HG03095 (cell line): ENCODE results near the gene HAO2.
A peak's percentile ranks its signal among the peaks of the same experiment; 100 is the strongest.
"Not testable (repeated sequence)": the region's sequence is repeated elsewhere in the genome, so short reads cannot be mapped to it uniquely, and the experiment has no call there.

Experiments
- ATAC-seq: cut with Tn5 transposase; IDR thresholded peaks from one replicate; pipeline ENCODE4 v1.9.1; 2021; ENCODE audit warnings: moderate library complexity; ENCODE audit not compliant: unreplicated experiment

The HAO2 gene

DNA sequence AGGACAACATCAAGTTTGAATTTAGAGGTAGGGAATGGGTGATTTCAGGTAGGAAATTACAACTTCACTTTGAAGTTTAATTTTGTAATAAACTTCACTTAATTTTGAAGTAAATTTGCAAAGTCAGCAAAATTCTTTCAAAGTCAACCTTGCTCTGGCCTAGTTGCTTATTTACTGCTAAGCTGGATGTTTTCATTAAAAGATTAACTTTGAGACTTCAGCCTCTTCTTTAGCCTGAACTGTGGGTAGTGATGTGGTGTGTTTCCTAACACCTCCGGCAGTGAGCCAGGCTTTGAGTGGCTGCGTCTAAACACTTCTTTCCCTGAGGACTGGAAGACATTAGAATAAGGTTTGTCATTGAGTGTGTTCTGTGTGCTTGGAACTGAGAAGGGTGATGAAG is at the start of gene HAO2:
Gene HAO2, plus strand, starts transcription at position 232 of the 400 bp plus-strand sequence. CDS start 12,301 bp downstream, outside the sequence.
- ATAC-seq: no peak

DNA sequence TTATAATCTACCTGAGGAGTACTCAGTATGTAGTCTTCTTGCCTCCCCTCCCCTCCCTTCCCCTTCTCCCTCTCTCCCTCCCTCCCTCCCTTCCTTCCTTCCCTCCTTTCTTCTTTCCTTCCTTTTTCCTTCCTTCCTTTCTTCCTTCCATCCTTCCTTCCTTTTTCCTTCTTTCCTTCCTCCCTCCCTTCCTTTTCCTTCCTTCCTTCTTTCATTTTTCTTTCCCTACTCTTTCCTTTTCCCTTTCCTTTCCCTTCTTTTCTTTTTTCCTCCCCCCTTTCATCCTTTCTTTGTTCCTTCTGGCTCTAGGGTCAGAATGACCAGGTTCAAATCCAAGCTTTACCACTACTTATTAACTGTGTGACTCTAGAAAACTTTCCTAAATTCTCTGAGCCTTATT is 48.5 kb upstream of the HAO2 start:
- no peak for ATAC-seq

- ATAC-seq: no peak
Measured at GRCh38 chr1:119321666-119322419, 46.7 kb upstream of the HAO2 start.

DNA sequence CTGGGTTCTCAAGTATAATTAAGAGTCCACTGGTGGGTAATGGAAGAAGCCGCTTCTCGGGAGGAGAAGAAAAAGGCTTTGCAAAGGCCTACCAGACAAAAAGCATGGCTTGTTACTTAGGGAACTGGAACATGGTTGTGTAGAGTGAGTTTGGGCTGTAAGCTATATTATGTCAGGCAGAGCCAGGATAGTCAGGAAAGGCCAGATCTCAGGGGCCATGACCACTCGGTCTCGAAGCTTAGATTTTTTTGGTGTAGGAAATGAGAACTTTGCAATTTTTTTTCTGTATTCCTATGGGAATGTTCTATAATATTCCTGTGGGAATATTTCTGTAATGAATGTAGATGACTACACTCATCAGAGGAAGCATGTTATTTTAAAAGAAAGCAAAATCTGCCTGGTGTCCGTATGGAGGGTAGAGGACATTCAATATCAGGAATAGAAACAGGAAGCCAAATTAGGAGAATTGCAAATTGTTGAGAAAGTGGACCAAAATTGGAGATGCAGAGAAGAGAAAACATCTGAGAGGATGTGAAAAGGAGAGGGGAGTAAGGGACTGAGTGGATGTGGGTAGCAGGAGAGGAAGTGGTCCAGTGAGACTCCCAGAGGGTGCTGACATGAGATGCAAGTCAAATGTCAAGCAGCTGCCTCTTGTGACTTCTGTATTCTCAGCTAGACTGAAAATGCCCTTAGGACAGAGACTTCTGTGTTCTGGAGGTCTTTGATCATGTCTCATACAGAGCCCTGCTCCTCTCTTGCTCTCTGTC is 45.2 kb upstream of the HAO2 start:
- ATAC-seq: peak; percentile 84

GRCh38 chr1:119324198-119324597 is 44.4 kb upstream of the HAO2 start:
- ATAC-seq: no peak

GRCh38 chr1:119326251-119326650 is 42.3 kb upstream of the HAO2 start:
- ATAC-seq: no peak

DNA sequence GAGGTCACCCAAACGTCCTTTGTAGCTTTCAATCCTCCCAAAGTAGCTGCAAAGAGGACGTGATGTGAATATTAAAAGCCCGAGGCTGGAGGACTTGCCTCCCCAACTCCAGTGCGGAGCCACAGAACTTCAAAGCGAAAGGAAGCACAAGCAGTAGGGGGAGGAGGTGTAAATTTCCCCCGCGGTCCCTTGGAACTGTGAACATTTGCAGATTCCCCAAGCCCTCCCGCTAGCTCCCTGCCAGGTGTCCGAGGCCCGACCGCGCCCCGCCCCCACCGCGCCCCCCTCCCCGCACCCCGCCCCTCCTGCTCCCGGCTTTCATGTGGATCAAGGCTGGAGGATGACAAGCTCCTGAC is 41.5 kb upstream of the HAO2 start:
- no peak for ATAC-seq

DNA sequence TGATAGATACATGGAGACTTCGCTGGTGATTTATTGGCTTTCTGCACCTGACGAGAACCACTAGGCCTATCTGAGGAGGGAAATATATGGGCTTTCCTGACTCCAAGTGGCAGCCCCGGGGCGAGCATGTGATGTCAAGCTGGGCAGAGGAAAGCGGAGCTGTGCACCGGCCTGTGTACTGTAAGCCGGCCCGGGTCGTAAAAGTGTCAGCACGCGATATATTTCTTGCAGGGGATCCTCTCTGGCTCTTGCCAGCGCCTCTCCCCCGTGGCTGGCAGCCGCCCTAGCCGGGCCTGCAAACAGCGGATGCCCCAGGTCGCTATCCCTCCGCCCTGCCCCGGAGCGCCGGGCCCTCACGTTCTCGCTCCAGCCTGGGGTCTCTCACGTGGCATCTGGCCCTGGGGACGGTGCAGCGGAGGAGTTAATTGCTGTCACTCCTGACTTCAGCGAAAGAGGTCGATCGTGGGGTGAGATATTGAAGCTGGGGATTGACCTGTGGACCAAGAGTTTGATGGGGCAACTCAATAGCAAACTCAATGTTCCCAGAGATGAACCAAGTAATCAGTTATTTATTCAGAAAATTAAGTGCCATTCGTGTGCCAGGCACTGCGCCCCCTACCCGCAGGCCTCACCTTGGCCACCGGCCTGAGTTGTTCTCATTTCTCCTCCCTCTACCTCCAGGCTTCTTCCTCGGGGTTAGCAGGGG is 41.0 kb upstream of the HAO2 start:
- no peak for ATAC-seq

DNA sequence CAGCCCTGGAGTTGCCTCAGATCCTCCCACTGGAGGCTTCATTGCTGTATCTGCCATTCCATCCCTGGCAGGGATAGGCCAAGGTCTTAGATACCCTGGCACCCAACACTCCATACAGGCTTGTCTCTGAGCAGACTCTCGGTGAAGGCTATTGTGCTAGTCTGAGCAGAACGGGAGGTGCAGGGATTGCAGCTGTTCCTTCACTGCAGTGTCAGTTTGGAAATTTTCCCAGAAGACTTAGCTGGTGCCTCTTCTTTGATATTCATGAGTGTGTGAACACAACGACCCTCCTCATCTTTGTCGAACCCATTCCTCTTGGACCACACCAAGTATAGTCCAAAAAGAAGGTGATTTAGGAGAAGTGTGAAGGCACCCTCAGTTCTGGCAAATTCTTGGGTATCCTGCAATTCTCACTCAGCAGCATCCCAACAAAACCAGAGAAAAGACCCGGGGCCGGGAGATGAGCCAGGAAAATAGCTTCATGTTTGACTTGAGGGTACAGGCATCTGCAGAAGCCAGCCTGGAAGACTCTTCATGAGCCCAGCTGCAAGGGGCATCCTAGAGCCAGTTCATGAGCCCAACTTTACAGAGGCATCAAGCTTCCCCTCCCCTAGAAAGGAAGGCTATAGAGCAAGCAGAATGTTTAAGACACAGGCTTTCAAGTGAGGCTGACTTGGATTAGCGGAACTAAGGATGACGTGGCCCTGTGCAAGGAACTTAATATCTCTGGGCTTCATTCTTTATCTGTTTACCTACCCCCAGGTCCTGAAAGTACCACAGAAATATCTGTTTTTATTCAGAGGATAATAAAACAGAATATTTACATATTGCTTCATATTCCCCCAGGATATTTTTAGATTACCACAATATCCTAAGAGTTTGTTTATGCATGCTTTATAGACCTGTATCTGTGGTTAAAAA is 38.8 kb upstream of the HAO2 start:
- ATAC-seq: no peak

DNA sequence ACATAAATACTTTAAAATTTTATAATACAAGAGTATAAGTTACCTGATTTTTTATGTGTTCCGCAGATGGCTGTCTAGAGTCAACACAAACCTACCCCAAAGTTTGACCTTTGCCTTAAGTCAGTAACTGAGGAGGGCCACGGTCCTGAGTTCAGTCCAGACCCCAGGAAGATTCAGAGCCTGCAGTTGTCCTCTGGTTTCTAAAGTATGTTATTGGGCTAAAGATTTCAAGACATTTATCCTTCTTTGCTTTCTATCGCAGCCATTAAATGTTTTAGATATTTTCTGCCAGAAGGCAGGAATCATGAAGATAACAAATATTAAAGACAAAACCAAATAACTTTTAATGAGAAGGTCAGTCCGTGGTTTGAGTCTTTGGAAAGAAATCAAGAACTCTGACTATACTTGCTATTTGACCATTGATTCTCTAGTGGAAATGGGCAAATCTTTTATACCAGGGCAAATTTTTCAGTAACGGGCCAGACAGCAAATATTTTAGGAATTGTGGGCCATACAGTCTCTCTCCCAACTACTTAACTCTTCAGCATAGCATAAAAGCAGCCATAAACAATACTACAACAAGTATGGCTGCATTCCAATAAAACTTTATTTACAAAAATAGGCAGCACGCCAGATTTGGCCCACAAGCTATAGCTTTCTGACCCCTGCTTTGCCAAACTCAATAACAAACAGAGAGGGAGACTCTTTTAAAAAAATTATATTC is 38.0 kb upstream of the HAO2 start:
- no peak for ATAC-seq

- no peak for ATAC-seq
Measured at GRCh38 chr1:119331190-119331515, 37.4 kb upstream of the HAO2 start.

GRCh38 chr1:119331915-119332314 is 36.7 kb upstream of the HAO2 start:
- no peak for ATAC-seq

GRCh38 chr1:119332622-119333021 is 36.0 kb upstream of the HAO2 start:
- ATAC-seq: no peak

DNA sequence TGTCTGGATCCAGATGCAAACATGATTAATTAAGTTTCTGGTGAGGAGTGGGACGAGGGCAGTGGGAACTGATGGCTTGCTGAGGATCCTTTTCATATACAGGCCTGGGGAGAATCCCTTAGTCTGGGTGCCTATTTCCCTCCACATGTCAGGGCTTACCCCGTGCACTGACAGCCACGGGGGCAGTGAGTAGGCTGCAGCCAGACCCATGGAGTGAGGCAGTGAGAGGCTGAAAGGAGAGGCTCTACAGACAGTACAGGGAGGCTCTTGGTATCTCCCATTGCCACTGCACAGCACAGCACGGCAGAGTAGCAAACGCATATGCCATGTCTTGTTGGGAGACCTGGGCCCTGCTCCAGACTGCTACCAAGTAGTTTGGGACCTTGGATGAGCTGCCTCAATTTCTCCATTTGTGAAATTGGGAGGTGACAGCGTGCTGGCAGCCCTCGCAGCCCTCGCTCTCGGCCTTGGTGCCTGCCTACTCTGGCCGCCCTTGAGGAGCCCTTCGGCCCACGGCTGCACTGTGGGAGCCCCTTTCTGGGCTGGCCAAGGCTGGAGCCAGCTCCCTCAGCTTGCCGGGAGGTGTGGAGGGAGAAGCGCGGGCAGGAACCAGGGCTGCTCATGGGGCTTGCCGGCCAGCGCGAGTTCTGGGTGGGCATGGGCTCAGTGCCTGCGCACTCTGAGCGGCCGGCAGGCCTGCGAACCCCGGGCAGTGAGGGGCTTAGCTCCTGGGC is 35.3 kb upstream of the HAO2 start:
- ATAC-seq: no peak

DNA sequence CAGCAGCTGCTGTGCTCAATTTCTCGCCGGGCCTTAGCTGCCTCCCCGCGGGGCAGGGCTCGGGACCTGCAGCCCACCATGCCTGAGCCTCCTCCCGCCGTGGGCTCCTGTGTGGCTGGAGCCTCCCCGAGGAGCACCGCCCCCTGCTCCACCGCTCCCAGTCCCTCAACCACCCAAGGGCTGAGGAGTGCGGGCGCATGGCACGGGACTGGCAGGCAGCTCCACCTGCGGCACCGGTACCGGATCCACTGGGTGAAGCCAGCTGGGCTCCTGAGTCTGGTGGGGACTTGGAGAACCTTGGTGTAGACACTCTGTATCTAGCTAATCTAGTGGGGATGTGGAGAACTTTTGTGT is 34.7 kb upstream of the HAO2 start:
- ATAC-seq: not testable (repeated sequence)

- no peak for ATAC-seq
Measured at GRCh38 chr1:119336848-119337247, 31.7 kb upstream of the HAO2 start.

DNA sequence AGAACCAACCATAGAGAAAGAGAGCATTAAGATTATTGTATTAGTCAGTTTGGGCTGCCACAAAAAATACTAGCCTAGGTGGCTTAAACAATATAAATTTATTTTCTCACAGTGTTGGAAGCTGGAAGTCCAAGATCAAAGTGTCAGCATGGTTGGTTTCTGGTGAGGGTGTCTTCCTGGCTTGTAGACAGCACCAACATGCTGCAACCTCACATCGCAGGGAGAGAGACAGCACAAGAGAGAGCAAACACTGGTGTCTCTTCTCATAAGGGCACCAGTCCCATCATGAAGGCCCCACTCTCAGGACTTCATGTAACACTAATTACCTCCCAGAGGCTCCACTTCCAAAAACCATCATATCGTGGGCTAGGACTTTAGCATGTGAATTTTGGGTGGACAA is 30.6 kb upstream of the HAO2 start:
- ATAC-seq: no peak

GRCh38 chr1:119338757-119339156 is 29.8 kb upstream of the HAO2 start:
- ATAC-seq: no peak

DNA sequence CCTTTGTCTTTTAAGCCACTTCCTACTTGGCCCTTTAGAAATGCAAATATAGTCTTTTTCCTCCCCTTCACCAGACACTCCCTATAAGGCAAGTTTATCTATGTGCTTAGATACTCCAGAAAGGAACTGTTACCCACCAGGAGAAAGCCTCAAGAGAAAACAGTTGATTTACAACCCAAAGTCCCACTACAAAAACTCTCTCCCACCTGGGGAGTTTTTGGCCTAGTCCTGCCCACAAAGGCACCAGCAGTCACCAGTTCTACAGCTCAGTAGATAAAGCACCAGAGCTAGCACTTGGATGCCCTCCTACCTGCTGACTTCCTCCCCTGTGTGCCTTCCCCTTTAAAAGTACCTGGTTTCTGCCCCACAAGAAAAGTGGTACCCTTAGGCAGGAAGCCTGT is 27.7 kb upstream of the HAO2 start:
- ATAC-seq: no peak
